Putamen (tissue), 1 donor: ENCODE results near the gene LATS1.
A peak's percentile ranks its signal among the peaks of the same experiment; 100 is the strongest.

Source experiments
- DNase-seq: peaks from one replicate; pipeline ENCODE4 v3.0.0-alpha.2; 2016; ENCODE audit warnings: low spot score

LATS1 gene

DNA sequence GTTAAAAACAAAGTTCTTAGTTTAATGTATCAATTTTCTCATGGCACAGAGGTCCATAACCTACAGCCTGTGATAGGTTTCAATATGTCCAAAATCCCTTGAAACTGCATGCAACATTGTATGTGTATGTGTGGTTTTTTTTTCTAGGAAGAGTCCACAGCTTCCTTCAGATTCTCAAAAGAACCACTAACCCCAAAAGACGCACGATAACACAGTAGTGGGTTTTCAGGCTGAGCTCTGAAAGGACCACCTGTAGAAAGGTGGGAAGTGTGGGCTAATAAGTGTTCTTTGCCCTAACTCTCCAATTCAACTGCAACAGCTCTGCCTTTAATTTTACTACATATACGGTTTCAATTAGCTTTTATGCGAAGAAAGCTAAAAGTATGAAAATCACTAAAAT lies 57.9 kb downstream of the LATS1 start:
- DNase-seq, result no peak

- DNase-seq, result no peak
These were observed 60.5 kb downstream of the LATS1 start for GRCh38 chr6:149657441-149657840.

DNA sequence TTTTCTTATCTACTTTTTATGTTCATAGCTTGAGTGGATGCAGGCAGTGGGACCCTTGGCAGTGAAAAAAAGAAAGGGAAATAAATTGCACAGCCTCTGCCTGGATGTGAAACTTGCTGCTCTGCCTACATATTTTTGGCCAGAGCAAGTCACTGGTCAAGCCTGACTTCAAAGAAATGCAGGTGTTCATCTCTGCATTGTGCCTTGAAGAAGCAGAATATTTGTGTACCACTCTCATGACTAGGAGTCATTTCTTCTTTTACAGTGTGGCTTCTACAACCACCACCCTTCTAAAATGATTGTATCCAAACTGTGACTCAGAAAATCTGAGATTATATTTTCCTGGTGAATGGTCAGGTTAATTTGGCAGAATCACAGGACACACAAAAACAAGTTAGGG lies 66.8 kb downstream of the LATS1 start:
- no peak for DNase-seq

DNA sequence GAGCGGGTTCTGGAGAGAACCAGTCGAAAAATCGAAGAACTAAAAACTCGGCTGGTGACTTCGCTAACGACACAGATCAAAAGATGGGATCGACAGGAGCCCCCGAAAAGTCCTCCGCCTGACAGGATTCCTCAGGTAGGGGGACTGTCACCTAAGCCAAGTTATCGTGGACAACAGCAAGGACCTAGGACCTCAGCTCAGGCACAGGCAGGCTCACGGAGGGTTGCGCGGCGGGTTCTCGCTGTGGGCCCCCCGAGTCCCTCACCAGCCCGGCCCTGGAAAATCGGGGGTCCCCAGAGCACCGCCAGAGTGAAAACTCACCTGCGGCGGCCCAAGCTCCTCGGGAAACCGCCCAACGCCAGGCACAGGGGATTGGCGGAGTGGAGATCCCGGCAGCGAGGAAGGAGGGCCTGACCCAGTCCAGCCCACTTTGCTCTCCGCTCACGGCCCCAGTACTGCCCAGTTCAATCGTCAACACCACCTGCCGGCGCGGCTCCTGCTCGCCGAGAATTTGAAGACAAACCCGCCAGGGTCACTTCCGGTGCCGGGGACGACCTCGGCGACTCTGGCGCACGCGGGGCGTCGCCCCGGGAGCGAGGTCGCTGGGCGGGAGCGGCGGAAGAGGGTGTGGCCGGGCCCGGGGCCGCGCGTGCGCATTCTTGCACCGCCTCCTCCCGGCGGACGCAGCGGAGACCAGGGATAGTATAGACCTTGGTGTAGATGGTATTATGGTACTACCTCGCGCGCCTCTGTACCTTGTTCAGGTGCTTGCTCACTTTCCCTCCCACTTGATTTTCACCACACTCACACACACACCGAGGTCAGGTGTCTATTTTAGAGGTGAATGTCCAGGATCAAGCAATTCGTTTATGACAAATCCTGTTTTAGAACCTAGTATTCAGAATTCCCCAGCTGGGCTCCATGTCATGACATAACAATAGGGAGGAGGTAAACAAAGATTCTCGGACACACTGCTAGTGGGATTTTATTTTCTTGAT lies 69.5 kb downstream of the LATS1 start, which contains the start of gene KATNA1:
TSS of gene KATNA1 (minus strand) at position 567 of the 998 bp plus-strand sequence. CDS start 10,167 bp downstream, outside the sequence.
- peak; percentile 83 for DNase-seq

GRCh38 chr6:149646599-149646998 lies 71.3 kb downstream of the LATS1 start:
- DNase-seq, result no peak

DNA sequence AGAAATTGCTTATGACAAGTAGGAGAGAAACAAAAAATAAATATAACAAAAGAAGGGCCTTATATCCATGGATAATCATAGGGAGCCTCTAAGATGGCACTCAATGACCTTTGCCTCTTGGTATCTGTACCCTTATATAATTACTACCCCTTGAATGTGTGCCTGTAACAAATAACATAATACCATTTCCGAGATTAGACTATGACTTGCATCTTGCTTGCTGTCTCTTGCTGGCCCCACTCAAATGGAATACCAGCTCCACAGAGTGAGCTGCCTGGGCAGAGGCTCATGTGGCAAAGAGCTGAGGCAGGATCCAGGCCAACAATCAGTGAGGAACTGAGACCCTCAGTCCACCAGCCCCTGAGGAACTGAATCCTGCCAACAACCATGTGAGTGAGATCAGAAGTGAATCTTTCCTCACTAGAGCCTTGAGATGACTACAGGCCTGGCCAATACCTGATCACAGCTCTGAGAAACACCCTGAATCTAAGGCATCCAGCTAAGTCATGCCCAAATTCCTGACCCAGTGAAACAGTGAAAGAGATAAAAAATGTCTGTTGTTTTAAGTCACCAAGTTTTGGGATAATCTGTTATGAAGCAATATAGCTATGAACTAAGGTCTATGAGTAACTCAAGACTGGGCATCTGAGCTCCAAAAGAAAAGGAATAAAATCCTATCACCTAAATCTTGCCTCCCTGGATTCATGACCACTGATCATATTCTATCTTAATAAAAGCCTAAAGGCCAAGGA lies 74.9 kb downstream of the LATS1 start:
- DNase-seq, result no peak

DNA sequence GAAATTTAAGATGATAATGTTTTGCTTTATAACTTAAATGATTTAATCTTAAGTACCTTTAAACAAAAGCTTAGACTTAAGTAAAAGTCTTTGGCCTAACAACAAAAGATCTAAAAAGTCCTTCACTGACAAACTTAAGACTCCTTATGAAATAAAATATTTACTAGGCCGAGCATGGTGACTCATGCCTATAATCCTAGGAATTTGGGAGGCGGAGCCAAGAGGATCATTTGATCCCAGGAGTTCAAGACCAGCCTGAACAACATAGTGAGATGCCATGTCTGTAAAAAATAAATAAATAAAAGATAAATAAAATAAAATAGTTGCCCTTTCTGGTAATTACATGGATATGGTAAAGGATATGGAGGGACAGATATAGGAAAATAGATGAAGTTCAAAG lies 81.8 kb downstream of the LATS1 start:
- DNase-seq, result no peak

- no peak for DNase-seq
These were observed 83.6 kb downstream of the LATS1 start for GRCh38 chr6:149634315-149634714.

DNA sequence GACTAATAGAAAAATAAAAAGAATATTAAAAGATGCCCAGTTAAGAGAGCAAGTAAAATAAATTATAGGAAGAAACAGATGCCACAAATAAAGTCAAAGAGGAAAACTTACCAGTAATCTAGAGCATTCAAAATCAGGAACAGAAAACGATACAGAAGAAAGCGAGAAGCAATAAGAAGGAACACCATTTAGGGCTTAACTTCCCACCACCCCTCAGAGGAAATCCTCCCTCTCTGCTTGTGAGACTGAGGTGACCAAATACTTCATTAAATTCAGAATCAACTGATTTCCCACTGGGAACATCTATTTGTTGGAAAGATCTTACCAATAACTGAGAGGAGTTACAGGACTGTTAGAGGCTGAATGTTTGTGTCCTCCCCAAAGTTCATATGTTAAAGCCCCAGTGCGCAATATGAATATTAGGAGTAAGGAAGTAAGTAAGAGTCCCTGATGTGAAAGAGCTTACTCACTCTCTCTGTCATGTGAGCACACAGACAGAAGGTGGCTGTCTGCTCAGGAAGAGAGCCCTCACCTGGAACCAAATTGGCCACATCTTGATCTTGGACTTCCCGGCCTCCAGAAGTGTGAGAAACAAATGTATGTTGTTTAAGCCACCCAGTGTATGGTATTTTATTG lies 88.9 kb downstream of the LATS1 start:
- no peak for DNase-seq

DNA sequence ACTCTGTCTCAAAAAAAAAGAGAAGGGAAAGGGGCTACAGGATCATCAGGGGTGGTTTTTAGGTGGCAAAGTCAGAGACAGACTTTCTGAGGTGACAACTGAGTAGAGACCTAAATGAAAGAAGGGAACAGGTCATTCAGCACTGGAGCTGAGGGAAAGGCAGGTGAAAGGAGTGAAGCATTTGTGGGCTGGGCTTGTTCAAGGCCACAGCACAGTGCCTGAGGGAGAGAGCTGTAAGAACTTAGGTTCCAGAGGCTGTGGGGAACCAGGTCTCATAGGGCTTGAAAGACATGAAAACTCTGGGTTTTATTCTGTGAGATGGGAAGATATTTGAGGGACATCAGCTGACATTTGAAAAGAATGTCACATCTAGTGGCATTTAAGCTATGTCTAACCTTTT lies 90.2 kb downstream of the LATS1 start:
- DNase-seq, result no peak

- DNase-seq, result peak; percentile 56
These were observed 102.1 kb downstream of the LATS1 start for GRCh38 chr6:149615805-149616204.

GRCh38 chr6:149614337-149614736 lies 103.6 kb downstream of the LATS1 start:
- DNase-seq, result no peak

DNA sequence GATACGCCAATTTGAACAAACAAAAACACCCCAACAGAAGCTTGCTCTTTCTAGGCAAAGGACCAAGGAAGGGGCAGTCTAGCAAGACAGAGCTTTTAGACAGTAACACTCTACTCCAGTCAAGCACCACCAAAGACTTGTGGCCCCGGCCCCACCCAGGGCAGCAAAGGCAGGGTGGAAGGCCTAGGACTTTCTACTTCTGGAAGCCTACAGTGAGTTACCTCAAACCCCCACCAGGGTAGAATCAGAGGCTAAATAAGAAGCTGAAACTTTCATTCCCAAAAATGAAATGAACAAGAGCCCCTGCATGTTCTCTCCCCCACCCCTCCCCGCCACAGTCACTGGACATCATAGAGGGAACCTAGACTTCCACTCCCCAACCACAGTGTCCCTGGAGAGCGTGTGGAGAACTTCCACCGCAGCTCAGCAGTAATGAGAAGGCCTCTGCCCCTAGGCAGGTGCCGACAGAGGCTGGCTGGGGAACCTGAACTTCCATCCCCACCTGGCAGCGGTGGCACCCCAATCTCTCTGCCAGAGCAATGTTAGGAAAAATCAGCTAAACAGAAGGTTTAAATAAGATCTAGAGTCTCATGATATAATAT lies 109.4 kb downstream of the LATS1 start:
- no peak for DNase-seq
